Activated CD8-positive, alpha-beta memory T cell treated with anti-CD3 and anti-CD28 coated beads, Interleukin-2, amount 50 U/mL, for 4 hours (primary cell): ENCODE data around the gene DNMT3A.
"Not testable (repeated sequence)": the region's sequence is repeated elsewhere in the genome, so short reads cannot be mapped to it uniquely, and the experiment has no call there.

Experiments
- DNase-seq: peaks from one replicate; pipeline ENCODE4 v3.0.0-alpha.2; 2020

Gene DNMT3A

GRCh38 chr2:25230198-25230947 lies 111.4 kb downstream of the DNMT3A start:
- no peak for DNase-seq

- no peak for DNase-seq
Observed at GRCh38 chr2:25229279-25230197, 112.2 kb downstream of the DNMT3A start.

DNA sequence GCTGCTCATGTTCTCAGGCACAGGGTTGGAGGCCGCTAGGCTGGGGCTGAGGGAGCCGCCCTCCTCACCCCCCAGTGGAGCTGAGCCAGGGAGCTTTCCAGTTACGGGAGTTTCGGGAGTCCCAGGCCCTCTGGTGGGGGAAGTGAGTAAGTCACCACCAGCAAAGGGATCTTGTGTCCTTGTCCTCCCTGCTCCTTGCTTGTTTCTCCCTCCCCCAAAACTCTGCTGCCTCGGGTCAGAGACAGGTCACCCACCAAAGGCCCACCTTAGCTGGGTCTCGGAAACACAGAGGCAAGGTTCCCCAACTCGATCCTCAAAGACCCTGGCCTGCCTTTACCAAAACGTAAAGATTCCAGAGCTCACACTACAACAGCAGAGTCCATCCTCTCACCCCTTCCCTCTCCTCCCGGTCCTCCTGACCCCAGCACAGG lies 112.9 kb downstream of the DNMT3A start:
- peak; percentile 35 for DNase-seq

- no peak for DNase-seq
Observed at GRCh38 chr2:25227576-25227975, 114.1 kb downstream of the DNMT3A start.

DNA sequence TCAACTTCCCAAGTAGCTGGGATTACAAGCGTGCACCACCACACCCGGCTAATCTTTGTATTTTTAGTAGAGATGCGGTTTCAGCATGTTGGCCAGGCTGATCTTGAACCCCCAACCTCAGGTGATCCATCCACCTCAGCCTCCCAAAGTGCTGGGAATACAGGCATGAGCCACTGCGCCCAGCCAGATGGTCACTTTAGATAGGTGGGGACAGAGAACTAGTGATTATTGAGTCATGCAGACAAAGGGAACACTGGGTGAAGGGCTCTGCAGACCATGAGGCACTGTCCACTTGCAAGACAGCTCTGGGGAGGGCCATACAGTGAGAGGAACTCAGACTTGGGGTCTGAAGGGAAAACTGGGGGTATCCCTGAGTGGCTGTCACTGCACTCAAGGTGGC lies 114.9 kb downstream of the DNMT3A start:
- no peak for DNase-seq

DNA sequence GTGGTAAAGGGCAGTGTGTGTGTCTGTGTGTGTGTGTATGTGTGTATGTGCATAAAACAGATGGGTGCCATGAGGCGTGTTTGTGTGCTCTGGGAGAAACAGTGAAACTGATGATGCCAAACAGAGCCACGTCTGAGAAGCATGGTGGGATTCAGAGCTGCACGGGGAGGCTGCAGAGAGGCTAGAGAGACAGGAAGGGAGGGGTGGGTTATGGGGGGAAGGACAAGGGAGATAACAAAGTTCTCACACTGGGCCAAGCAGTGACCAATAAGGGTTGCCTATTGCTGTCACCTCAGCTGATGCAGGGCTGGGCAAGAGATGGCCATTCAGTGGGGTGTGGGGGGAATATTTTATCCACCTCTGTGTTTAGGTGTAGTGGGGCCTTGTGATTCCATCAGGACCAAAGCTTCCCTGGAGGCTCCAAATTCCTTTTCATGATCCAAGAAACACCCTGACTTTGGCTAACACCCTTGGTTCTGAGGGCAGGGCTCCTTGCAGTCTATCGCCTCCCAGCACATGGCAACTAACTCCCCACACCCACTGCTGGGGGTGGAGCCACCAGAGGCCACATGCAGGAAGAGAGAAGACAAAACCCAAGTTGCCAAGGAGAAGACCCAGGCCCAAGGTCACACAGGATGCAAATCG lies 119.1 kb downstream of the DNMT3A start:
- no peak for DNase-seq

GRCh38 chr2:25221579-25221978 lies 120.1 kb downstream of the DNMT3A start:
- DNase-seq: no peak

GRCh38 chr2:25220313-25220712 lies 121.4 kb downstream of the DNMT3A start:
- DNase-seq: no peak

GRCh38 chr2:25219621-25220020 lies 122.1 kb downstream of the DNMT3A start:
- no peak for DNase-seq

- no peak for DNase-seq
Observed at GRCh38 chr2:25218100-25218499, 123.6 kb downstream of the DNMT3A start.

DNA sequence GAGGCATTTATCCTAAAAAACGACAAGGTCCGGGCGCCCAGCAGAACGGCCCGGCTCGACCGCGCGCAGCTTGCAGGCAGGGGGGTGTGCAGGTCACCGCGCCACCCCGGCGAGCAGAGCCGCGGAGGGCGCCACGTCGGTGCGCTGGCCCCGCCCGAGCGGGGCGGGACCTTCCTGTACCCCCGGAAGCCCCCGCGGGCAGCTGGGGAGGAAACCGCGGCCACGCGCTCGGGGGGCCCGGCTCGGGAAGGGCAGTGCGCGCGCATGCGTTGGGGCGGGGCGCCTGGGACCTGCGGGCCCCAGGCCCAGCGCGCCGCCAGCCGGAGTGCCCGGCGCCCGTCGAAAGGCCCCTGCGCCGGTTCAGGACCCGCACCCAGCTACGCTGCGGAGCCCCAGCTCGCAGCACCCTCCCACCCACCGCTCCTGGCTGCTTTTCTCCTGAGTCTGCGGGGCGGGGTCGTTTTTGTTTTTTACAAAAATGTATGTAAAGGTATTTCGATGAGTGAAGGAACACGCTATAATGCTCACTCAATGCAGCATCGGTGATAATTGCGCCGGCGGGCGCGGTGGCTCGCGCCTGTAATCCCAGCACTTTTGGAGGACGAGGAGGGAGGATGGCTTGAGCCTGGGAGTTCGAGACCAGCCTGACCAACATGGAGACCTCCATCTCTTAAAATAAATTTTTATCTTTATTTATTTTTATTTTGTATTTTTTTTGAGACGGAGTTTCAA lies 125.6 kb downstream of the DNMT3A start:
- peak; percentile 87 for DNase-seq

DNA sequence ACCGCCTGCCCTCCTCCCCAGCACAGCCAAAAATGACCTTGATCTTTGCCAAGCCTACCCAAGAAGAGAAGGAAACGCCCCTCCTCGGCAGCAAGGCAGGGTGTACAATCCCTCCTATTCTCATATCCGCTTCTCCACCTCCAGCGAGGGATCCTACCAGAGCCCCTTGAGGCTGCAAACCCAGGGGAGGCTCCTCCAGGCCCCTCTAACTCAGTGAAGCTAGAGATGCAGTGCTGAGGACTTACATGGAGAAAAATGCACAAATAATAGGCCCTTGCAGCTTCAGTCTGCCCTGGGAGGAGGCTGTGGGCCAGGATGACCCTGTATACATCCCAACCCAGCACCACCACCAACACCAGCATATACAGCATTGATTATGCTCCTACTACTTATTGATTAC lies 126.5 kb downstream of the DNMT3A start:
- no peak for DNase-seq

DNA sequence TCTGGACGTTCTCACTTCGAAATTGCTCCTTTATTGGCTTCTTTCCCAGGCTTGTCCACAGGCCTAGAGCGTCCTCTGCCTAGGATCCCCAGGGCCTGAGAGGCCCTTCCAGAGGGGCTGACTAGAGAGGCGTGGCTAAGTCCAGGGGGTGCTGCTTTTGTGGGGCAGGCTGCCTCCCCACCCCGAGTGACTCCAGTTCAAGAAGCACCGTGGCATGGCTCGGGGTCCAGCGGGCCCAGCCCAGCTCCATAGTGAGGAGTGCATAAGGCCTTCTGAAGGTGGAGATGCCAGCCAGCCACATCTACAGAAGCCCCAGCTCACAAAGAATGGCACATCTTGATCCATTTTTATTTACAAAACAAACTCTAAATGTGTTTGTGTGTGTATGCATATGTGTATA lies 128.5 kb downstream of the DNMT3A start:
- DNase-seq: no peak

- not testable (repeated sequence) for DNase-seq
Observed at GRCh38 chr2:25210923-25211322, 130.8 kb downstream of the DNMT3A start.

DNA sequence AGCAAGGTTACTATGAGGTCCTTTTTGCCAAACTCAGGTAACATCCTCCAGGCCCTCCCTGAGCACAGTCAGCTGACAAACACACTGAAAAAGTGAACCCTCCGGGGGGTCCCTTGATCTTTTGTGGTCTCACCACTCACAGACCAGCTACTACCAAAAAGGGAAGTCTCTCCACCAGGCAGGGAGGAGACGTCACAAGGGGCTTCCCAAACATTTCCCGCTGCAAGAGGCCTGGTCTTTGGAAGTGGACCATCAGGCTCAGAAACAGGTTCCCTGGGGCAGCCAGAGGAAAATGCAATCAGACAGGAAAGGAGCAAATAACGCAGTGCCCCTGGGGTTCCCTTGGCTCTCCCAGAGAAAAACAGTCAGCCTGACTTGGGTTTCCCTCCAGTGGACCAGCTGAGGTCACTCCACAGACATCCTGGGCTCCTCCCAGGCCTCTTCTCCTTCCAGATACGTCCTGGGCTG lies 134.6 kb downstream of the DNMT3A start:
- no peak for DNase-seq

- peak; percentile 38 for DNase-seq
Observed at GRCh38 chr2:25204190-25204838, 137.4 kb downstream of the DNMT3A start.

DNA sequence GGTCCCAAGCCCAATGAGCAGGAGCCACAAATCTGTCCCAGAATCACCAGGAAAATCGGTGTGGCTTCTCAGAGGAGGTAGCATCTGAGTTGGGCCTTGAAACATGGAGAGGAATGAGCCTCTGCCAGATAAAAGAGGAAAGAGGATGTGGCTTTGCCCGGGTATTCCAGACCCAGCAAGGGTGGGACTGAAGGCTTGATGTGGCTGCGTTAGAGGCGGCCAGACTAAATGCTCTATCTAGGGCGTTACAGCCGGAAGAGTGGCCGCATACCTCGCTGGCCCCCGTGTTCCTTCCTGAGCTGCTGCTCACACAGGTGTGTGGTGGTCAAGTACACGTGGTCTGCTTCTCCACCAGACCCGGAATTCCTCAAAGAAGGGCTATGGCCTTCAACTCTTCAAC lies 139.4 kb downstream of the DNMT3A start:
- no peak for DNase-seq

- no peak for DNase-seq
Observed at GRCh38 chr2:25201794-25202193, 139.9 kb downstream of the DNMT3A start.

- DNase-seq: no peak
Observed at GRCh38 chr2:25201265-25201664, 140.5 kb downstream of the DNMT3A start.

DNA sequence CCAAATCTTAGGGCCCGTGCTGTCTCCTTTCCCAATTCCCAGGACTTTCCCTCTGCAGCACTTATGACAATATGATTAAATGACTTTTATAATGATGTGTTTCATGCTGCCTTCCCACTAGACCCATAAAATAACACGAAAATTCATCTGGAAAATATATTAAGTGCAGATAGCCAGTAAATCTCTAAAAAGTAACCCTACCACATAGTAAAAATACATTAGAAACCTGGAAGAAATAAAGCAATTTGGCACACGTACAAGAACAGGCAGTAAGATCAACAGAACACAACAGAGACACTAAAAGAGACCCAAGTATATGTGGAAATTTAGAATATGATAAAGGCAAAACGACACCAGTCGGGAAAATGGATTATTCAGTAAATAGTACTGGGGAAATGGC lies 143.1 kb downstream of the DNMT3A start:
- DNase-seq: no peak

- DNase-seq: no peak
Observed at GRCh38 chr2:25198209-25198525, 143.6 kb downstream of the DNMT3A start.
